Hematopoietic multipotent progenitor cell treated with erythropoietin and hydrocortisone succinate and interleukin-3 and kit ligand, for 17 days (in vitro differentiated cells): Measurements from ENCODE around the gene FAM228B.
"Not testable (repeated sequence)": the region's sequence is repeated elsewhere in the genome, so short reads cannot be mapped to it uniquely, and the experiment has no call there.

Source experiments
- DNase-seq: peaks from one replicate; pipeline ENCODE4 v3.0.0-alpha.2; 2015; ENCODE audit warnings: low spot score

The FAM228B gene

DNA sequence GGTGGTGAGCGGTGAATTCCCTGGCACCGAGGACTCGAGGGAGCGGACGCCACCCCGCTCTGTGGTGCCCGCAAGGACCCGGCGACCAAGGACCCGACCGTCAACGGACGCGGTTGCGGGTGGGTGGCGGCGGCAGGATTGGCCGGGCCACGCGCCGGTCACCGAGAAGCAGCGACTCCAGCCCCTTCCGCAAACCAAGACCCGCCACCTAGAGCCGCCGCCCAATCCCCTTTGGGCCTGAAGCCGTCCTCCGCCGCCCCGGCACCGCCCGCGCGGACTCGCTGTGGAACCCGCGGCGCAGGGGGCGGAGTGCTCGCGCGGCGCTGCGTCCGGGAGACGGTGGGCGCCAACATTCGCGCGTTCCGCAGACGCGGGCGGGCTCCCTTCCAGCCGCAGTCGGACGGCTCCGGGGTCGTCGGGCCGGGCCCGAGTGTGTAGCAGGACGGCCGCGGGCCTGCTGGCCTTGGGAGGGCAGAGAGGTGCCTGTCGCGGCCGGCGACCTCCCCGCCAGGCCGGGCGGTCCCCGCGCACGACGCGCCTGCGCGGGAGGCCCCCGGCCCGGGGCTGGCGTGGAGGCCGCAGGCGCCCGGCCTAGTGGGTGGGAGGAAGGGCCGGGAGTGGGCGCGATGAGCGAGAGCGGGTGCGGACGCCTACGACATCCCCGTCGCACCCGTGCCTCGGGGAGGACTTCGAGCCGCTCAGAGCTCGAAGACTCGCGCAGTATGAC lies at the start of gene FAM228B, which contains the start of gene PFN4:
FAM228B (plus strand) TSS at position 275 of the 727 bp plus-strand sequence. CDS start 893 bp downstream, outside the sequence.
PFN4 (minus strand) TSS at position 140 of the 727 bp plus-strand sequence. CDS start 799 bp downstream, outside the sequence.
- DNase-seq, result peak; percentile 17

DNA sequence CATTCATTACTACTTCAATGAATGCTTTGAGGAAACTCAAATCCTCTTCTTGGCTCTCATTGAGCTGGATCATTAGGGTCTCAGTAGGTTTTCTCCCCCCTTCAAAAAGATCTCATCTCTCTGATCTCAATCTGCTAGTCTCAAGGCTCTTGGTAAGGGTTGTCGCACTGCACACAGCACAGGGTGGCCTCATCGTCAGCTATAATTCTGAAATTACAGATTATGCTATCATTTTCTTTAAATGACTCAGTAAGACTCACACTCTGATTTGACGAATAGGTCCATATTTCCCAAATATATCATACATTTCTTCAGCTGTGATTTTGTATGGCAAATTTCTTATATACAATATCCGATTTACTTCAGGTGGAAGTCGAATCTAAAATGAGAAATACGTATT lies 49.5 kb upstream of the FAM228B start:
- DNase-seq, result no peak

GRCh38 chr2:24075259-24075658 lies 48.0 kb upstream of the FAM228B start:
- DNase-seq, result no peak

- peak; percentile 98 for DNase-seq
Observed at GRCh38 chr2:24075915-24076848, 47.1 kb upstream of the FAM228B start, which contains the start of gene SF3B6. Gene SF3B6 (minus strand): TSS chr2:24076326. CDS start chr2:24076229, 97 bp downstream.

DNA sequence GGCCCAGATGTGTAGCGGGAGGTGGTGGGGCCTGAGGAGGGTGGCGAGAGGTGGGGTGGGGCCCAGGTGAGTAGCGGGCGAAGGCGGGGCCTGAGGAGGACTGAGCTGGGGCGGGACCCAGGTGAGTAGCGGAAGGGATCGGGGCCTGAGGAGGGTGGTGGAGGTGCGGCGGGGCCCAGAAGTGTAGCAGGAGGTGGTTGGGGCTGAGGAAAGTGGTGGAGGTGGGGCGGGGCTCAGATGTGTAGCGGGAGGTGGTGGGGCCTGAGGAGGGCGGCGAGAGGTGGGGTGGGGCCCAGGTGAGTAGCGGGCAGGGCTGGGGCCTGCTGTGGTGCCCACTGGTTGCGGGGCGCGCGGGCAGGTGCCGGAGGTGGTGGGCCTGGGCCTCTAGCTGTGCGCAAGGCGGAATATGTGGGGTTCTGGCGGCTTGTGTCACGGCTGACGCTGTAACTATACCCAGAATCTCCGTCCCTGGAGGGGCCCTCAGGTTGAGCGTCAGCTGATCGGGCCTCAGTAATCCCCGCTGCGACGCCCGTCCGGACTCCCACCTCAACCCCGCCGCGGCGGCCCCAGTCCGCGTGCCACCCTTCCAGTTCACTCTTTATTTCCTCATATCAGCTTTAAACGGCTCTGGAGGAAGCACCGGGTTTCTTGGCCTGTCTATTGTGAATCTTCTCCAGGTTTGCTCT lies 46.3 kb upstream of the FAM228B start:
- DNase-seq, result no peak

GRCh38 chr2:24077535-24077877 lies 45.8 kb upstream of the FAM228B start:
- DNase-seq, result no peak

GRCh38 chr2:24077879-24078278 lies 45.4 kb upstream of the FAM228B start:
- no peak for DNase-seq

DNA sequence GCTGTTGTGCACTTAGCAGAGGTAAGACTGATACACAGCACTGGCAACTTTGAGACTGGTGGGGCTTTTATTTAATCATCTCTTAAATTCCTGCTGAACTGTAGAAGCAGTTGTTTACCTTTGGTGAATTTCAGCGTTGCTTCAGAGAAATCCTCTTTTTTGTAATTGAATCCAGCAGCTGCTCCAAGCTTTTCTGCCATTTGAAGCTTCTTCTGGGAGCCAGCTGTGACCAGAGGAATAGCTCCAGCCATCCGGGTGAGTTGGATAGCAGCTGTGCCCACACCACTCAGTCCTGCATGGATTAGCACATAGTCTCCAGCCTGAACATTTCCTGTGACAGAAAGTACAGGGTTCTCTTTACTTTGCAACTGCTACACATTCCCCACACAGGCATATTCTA lies 42.6 kb upstream of the FAM228B start:
- DNase-seq, result no peak

DNA sequence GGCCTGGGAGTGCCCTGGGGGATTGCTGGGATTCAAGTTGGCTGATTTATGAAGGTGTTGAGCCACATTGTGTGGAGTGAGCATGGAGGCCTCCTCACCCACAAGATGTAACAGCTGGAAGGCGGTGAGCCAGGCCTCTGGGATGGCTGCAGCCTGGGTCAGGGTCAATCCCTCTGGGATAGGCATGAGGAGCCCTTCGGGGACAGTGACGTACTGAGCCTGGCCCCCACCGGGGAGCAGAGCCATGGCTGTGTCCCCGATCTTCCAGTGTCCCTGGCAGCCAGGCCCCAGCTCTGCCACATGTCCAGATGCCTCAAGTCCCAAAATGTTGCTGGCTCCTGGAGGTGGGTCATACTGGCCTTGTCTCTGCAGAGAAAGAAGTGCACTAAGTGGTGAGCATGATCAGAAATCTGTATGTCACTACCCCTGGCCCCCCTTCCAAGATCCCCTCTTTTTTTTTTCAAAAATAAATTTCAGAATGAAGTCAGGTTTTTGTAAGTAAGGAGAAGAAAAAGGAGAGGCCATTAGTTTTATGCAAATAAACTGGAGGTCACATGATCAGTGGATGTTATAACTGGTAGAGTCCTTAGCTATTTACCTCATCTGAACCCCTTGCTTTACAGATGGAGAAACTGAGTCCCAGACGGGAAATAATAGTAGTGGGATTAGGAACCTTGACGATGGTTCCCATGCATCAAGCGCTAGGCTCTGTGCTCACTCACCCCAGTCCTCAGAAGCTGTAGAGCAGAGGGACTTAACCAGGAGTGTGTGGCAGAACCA lies 40.3 kb upstream of the FAM228B start:
- no peak for DNase-seq

DNA sequence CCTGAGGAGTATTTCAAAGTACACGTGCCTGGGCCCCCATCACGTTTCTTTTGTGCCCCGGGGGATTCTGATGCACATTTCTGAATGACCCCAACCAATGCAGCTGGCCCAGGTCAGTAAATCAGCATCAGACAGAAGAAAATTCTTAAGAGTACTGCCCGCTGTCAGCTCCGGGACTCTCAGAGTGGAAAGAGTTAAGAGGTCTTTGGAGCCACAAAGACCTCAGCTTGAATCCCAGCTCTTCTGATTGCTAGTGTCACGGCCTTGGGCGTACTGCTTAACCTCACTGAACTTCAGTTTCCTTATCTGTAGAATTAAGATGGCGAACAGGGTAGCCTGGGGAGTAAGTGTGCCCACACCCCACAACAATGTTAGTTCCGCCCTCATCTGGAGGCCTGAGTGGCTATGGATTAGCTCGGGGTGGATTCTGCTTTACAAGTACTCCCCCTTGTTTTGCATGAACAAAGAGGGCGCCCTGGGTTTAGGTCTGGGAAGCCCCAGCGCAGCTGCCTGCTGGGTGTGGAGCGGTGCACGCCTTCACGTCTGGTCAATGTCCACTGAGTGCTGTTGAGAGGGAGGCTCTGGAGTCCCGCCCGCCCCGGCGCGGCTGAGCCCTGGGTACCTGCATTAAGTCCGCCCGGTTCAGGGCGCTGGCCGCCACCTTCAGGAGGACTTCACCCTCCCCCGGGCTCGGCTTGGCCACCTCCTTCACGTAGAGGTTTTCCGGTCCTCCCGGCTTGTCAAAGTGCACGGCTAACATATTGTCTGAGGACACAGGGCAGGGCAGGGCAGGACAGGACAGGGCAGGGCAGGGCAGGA lies 39.5 kb upstream of the FAM228B start:
- peak; percentile 79 for DNase-seq

- DNase-seq, result peak; percentile 91
Observed at GRCh38 chr2:24084386-24085199, 38.7 kb upstream of the FAM228B start, which contains the start of gene TP53I3. Gene TP53I3 (minus strand): TSS chr2:24084834. CDS start chr2:24084326, 508 bp downstream.

DNA sequence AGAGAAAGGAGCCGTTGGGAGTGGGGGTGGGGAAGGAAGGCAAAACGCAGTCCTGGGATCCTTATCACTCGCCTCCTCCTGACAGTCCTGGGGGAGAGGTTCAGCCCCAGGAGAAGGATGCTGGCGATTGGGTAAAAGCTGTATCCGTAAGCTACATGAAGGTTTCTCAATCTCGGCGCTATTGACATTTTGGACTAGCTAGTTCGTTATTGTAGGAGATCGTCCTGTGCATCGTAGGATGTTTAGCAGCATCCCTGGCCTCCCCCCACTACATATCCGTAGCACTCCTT lies 38.1 kb upstream of the FAM228B start:
- DNase-seq, result no peak

- no peak for DNase-seq
Observed at GRCh38 chr2:24086241-24086640, 37.0 kb upstream of the FAM228B start.

DNA sequence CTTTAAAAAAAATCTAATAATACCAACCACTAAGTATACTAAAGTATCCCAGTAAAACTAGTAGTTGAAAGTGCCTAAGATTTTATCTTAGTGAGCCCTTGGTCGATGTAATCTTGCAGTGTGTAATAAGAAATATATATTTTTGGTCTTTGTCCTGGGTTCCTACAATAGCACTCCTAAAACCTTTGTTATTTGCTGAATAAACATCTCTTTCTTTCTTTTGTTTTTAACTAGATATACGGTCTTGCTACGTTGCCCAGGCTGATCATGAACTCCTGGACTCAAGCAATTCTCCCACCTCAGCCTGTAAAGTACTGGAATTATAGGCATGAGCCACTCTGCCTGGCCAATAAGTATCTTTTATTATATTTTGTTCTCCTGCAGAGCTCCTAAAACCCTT lies 36.2 kb upstream of the FAM228B start:
- DNase-seq, result no peak

- DNase-seq, result no peak
Observed at GRCh38 chr2:24088821-24089359, 34.4 kb upstream of the FAM228B start.

- DNase-seq, result not testable (repeated sequence)
Observed at GRCh38 chr2:24093270-24093669, 30.0 kb upstream of the FAM228B start.

DNA sequence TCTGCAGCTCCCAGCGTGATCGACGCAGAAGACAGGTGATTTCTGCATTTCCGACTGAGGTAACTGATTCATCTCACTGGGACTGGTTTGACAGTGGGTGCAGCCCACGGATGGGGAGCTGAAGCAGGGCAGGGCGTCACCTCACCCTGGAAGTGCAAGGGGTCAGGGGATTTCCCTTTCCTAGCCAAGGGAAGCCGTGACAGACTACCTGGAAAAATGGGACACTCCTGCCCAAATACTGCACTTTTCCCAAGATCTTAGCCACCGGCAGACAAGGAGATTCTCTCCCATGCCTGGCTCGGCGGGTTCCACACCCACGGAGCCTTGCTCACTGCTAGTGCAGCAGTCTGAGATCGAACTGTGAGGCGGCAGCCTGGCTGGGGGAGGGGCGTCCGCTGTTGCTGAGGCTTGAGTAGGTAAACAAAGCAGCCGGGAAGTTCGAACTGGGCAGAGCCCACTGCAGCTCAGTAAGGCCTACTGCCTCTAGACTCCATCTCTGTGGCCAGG lies 28.0 kb upstream of the FAM228B start:
- not testable (repeated sequence) for DNase-seq

GRCh38 chr2:24100732-24101131 lies 22.5 kb upstream of the FAM228B start:
- not testable (repeated sequence) for DNase-seq

GRCh38 chr2:24101992-24102391 lies 21.3 kb upstream of the FAM228B start:
- no peak for DNase-seq
